Kidney capillary endothelial cell (primary cell): ENCODE results near the gene EED.
A peak's percentile ranks its signal among the peaks of the same experiment; 100 is the strongest.
"Not testable (repeated sequence)": the region's sequence is repeated elsewhere in the genome, so short reads cannot be mapped to it uniquely, and the experiment has no call there.

Source experiments
- DNase-seq: peaks from one replicate; pipeline ENCODE4 v3.0.0-alpha.2; 2018; ENCODE audit warnings: low spot score

EED gene

DNA sequence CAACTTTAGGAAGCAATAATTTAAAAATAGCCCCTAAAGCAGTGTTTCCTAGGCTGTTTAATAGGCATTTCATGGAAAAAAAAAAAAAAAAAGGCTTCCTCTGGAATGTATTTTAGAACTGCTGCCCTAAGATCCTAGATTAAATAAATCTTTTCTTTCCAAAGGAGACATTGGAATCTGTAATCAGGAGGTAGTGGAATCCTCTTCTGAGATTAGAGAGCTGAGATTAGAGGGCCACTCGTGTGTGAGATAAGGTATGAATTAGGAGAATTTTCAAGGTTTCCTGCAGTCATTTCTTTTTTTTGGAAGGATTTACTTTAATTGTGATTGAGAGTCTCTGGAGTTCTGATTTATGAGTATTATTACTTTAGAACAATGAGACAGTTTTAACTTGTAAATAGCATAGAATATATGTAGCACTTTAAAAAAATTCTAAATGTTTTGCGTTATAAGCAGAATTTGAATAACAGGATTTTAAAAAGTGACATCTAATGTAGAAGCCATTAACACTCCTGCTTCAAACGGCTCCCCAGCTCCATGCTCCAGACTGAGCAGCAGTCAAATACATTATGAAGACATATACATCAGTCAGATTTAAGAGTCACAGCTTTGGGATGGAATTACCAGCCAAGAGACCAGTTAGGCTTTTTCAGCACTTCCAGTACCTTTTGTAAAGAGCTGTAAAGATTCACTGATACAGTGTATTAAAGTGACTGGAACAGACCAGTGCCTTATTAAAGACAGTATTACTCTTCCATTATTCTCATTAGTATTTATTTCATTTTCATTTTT is 5.0 kb downstream of the EED start:
- DNase-seq = no peak

DNA sequence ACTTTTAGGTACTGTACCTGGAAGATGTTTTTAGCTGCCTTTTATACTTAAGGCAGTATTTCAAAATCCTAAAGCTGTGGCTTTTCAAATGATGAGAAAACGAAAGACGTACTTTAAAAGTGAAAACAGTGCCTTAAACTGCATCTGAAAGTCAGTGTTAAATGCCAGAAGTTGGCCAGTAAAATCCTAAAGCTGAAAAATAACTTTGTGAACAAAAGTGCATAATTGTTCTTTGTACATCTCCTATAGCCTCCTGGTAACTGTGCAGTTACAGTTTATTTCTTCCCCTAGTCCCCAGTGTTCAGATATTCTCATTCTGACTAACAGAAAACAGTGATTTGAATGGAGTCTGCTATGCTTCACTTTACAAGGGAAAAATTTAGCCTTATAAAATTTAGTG is 6.8 kb downstream of the EED start:
- no peak for DNase-seq

DNA sequence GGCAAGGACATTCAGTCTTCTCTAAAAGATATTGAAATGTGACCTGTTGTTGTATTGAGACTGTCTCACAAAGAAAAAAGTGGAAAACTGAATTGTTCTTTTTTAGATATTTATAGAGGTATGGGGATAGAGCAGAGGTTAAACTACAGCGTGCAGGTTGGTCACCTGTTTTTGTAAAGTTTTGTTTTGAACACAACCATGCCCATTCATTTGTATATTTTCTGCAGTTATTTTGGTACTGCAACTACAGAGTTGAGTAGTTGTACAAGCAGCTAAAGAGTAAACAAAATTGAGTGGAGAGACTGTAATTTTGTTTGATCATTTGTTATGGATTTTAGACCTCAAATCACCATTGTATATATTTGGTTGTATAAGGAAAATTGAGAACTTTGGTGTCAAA is 11.3 kb downstream of the EED start:
- no peak for DNase-seq

DNA sequence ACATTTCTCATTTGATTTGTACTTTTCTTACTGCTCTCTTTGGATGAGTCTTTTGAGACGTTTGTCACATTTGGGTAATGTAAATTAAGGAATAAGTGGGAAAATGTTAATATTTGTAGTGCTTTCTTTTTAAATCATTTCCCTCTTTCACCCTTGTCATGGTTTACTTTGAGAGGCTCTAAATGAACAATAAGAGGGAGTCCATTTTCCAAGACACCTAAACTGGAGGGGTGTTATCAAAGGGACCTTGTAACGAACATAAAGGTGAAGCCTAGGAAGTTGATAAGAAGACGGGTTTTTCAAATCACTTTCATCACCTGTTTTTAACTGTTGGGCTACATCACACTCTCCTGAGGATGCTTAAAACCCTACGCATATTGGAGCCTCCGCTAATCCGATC is 12.1 kb downstream of the EED start:
- no peak for DNase-seq

DNA sequence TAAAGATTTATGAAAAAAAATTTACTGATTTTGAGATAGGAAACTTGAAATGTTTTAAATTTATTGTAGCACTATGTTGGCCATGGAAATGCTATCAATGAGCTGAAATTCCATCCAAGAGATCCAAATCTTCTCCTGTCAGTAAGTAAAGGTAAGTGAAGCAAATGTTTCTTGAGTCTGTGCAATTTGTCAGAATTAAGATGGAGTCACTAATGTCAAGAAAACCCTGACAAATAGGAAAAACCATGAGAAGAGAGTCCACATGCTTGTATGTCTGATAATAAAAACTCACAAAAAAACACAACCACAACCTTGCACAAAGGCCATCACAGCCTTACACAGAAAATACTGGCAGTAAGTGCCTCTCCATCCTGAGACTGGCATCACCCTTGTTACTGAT is 12.9 kb downstream of the EED start:
- no peak for DNase-seq

DNA sequence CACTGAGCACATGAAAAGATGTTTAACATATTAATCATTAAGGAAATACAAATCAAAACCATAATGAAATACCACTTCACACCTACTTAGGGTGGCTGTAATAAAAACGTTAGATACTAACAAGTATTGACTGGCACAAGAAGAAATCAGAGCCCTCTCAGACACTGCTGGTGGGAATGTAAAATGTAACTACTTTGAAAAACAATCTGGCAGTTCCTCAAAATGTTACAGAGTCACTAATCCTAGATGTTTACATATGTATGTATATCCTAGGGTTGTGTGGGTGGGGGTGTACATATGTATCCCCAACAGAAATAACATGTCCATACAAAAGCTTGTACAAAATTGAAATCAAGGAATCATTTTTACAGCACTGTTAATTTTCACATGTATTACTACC is 15.2 kb downstream of the EED start:
- no peak for DNase-seq

DNA sequence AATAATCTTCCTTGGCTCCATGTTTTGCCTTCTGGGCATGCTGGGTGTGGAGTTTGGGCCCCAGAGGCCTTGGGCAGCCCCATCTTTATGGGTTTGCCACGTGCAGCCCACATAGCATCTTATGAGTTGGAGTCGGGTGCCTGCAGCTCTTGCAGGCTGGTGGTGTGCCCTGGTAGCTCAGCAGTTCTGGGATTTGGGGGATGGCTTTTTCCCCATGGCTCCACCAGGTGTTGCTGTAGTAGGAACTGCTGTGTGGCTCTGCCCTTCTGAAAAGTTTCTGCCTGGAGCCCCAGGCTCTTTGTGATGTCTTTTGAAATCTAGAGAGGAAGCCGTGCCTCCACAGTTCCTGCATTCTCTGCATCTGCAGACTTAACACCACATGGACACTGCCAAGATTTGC is 16.8 kb downstream of the EED start:
- no peak for DNase-seq

DNA sequence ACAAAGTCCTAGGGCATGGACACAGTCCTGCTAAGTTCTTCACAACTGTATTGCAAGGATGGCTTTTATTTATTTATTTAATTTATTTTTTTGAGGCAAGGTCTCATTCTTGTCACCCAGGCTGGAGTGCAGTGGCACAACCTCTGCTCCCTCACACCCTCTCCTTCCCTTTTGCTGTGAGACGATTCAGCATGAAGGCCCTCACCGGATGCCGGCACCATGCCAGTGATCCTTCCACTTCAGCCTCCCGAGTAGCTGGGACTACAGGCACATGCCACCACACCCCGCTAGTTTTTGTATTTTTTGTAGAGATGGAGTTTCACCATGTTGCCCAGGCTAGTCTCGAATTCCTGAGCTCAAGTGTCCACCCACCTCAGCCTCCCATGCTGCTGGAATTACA is 17.8 kb downstream of the EED start:
- no peak for DNase-seq

DNA sequence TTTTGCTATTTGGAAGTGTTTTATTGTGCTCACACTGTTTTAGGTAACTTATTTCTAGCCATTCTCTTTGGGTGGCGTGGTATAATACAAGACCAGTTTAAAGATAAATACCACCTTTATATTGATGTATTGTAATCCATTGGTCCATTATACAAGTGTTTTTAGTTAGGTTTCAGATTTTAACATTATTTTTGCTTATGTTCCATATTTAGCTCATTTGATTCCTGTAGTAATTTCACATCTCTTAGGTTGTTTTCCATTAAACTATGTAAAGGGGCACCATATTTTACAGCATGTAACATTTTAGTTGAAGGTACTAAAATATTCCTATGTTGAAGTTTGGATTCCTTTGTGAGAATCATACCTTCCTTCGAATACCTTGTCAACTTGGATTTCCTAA is 20.1 kb downstream of the EED start:
- no peak for DNase-seq

DNA sequence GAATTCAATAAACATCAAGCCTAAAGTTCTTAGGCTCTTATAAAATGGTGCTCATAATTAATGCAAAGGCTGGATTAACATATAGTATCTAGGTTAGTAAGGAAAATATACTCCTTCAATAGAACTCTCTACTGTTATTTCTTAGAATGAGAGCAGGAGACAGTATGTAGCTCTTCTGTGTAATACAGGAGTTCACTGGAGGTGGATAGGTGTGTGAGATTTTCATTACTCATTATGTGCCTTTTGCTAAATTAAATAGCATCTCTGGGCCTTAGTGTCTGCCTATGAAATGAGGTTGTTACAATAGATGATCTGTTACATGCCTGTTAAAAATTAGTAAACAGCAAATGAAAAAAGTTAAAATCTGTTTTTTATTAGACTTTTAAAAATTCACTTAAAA is 20.6 kb downstream of the EED start:
- DNase-seq = no peak

DNA sequence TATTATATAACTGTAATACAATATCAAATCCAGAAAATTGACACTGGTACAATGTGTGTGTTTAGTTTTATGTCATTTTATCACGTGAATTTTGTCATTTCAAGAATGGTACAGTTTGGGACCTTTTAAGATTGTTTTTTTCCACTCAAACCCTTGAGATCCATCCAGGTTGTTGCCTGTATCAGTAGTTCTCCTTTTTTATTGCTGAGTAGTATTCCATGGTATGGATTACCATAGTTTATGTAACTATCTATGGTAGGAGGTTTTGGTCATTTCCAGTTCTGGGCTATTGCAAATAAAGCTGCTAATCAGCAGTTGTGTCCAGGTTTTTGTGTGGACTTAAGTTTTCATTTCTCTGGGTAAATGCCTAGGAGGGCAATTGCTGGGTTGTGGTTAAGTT is 25.1 kb downstream of the EED start:
- DNase-seq = no peak

DNA sequence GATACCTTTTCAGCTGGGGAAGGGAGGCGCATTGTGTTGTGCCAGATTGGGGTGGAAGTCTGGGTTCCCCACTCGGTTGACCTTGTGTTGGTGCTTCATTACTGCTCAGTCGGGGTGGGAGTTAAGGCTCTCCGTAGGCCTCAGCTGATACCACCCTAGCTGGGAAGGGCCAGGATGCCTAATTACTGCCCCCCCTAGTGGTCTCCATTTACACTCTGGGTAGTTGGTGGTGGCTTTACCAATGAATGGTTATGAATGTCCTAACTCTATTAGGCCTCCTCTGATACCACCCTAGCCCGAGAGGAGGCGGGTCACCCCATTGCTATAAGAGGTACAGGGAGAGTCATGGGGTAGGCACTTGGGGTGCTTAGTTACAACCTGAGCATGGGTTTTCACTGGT is 29.9 kb downstream of the EED start:
- no peak for DNase-seq

DNA sequence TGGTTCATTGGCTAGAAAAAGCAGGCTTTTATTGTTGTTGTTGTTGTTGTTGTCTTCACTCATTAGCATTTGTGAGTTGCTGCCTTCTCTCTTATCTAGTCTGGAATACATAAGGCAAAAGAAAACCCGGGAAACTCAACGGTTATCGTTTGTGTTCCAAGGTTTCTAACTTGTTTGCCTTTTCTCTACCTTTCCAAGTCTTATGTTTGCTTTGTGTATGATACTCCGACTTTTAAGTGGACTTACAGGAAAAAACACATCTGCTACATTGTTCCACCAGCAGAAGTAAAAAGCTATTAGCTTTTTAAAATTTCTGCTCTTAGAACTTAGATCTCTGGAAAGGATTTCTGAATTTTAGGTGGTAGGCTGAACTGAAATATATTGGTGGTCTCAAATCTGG is 30.4 kb downstream of the EED start:
- no peak for DNase-seq

DNA sequence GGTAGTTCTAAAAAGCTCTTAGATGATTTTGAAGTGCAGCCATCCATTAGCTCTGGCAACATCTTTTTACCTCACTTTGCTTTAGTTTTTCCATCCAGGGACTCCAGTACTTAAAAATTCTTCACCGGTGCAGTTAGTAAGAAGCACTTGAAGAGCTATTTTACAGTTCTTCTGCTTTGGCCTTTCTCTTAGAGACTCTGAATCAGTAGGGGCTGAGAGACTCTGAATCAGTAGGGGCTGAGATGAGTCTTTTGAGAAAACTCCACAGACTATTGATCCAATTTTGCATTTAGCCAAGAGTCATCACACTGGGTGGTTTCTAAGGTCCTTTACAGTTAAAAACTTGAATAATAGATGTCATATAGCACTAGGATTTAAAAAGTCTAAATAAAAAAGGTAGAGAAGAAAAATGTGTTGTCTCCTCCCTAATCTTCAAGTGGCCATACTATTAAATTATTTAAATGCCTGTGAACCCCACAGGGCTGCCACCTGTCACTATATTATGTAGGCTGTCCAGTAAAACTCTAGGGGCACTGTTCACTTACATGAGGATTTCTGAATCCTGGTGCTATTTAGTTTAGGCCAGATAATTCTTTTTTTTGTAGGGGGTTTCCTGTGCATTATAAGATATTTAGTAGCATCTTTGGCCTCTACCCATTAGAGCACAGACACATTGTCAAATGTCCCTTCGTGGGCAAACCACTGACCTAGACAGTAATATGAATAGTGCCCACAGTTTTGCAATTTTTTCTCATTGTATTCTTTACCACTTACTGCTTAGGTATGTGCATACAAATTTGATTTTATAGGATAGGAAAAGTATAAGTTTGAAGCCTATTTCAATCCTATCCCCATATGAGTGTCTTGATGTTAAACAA is 31.2 kb downstream of the EED start:
- DNase-seq = no peak

DNA sequence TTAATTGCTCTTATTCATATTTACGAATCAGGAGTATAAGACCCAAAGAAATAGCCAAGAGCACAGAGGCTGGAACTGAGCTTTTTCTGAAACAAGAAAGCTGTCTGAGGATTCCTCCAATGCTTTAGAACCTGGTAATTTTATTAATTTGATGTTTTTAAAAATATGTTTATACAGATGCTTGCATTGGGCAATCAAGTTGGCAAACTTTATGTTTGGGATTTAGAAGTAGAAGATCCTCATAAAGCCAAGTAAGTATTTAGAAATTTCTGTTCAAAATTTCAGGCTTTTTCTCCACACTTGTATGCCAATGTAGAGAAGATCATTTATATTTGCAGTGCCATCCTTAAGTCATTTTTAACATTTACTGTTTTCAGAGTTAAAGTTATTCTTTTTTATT is 33.2 kb downstream of the EED start:
- no peak for DNase-seq

DNA sequence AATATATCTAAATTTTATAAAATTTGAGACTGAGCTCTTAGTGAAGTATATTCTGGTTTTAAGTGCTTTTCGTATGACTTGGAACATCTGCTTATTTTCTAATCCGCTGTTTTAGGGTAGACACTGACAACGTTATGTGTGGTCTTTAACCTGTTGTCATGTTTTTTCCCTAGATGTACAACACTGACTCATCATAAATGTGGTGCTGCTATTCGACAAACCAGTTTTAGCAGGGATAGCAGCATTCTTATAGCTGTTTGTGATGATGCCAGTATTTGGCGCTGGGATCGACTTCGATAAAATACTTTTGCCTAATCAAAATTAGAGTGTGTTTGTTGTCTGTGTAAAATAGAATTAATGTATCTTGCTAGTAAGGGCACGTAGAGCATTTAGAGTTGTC is 33.7 kb downstream of the EED start:
- no peak for DNase-seq

DNA sequence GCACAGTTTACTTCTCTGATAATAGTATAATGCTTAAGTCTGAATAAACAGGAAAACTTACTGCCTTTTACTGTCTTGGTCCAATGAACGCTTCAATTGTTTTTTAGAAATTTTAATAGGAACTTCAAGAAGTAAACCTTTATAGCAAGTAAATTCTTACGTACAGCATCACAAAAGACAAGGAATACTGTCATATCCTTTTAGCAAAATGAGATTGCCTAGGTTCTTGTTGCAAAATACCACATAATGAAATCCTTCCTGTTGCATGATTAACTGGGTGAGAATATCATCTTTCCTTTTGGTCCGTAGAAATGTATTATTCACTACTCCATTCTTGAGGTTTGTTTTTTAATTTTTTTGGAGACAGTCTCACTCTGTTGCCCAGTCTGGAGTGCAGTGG is 35.2 kb downstream of the EED start:
- no peak for DNase-seq

DNA sequence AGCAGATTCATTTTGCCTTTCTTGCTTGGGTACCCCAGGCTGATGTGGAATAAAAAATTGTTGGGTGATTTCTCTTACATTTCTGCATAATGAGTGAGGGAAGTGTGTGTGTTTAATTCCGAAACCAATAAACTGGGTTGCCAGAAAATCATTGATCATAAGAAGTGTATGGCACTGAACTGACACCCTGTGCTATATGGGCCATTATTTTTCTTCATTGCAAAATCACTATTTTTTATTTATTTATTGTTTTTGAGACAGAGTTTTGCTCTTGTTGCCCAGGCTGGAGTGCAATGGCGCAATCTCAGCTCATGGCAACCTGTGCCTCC is 42.9 kb downstream of the EED start:
- no peak for DNase-seq

DNA sequence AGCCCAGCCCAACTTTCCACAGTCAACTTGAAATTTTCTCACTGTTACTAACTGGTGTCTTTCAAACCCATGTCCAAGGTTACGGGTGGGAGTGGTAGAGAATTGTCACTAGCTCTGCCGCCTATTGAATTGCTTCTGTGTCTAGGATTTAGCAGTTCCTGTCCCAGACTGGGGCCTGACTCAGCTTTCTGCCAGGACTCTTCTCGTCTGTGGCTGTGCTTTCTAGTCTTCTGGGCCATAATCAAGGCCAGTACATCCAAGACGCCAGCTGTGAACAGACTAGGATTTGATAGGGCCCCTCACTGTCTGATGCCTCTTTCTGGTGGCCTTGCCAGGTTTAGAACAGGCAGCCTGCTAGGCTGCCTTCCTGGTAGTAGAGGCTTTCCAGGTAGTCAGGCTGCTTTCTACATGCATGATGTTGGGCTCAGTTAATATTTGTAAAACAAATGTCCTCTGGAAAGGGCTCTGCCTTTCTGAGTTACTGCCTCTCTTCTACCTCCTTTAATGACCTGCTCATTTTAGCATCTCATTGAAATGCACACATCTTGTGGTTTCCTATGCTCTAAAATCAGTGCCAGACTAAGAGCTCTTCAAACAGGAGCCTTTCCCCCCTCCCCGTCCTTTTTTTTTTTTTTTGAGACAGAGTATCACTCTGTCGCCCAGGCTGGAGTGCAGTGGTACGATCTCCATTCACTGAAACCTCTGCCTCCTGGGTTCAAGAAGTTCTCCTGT is 44.4 kb downstream of the EED start:
- DNase-seq = no peak

DNA sequence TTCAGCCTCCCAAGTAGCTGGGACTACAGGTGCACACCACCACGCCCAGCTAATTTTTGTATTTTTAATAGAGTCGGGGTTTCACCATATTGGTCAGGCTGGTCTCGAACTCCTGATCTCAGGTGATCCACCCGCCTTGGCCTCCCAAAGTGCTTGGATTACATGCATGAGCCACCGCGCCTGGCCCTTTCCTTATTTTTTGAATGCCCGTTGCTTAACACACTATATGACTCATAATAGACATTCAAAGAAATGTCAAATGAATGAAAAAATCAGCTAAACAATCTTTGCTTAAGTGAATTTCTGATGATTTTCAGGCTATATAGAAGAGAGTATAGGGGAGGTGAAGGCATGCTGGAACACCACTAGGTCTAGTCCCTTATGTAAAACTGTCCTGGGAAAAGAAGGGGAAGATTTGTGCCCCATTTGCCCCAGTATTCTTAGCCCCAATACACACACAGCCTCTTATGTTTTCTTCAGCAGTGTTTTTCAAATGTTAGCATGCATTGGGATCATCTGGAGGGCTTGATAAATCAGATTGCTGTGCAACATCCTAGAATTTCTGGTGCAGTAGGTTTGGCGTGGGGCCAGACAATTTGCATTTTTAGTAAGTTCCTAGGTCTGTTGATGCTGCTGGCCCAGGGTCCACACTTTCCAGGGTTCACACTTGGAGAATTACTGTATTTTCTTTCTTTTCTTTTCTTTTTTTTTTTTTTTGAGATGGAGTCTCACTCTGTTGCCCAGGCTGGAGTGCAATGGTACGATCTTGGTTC is 45.1 kb downstream of the EED start:
- DNase-seq = not testable (repeated sequence)

DNA sequence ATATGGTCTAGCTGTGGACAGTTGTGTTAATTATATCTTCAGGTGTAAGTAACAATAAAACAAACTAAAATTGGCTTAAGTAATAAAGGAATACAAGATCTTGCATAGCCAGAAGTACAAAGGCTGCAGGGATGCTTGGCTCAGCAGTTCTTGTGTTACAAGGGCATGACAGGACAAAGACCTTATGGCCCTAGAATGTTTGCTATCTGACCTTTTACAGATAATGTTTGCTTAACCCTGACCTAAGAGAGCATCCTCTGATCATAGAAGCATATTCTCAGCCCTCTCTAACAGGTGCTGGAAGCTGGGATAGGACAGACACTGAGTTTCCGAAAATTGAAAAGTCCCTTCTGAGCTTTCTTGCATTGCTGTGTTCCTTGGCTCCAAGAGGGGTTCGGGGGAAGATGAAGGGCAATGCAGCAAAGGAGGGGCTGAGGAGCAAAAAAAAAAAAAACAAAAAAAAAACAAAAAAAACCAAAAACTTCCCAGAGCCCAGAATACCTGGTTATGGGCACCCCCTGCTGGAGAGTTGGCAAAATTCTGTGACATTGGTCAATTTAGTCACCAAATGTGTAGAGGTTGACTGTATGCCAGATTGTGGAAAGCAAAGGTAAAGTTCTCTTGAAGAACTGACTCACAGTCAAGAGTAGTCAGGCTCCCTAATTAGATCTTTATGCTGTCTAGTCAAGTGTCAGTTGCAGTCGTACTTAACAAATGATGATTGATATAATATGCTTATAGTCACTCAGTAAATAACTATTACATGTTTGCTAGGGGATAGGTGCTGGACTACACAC is 47.1 kb downstream of the EED start:
- DNase-seq = peak; percentile 47
